Measurements from ENCODE around the gene PDZRN4.

- TF ChIP-seq, protein P1, sequence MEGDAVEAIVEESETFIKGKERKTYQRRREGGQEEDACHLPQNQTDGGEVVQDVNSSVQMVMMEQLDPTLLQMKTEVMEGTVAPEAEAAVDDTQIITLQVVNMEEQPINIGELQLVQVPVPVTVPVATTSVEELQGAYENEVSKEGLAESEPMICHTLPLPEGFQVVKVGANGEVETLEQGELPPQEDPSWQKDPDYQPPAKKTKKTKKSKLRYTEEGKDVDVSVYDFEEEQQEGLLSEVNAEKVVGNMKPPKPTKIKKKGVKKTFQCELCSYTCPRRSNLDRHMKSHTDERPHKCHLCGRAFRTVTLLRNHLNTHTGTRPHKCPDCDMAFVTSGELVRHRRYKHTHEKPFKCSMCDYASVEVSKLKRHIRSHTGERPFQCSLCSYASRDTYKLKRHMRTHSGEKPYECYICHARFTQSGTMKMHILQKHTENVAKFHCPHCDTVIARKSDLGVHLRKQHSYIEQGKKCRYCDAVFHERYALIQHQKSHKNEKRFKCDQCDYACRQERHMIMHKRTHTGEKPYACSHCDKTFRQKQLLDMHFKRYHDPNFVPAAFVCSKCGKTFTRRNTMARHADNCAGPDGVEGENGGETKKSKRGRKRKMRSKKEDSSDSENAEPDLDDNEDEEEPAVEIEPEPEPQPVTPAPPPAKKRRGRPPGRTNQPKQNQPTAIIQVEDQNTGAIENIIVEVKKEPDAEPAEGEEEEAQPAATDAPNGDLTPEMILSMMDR (IDR thresholded peaks at IDR 0.05; ENCODE audit: extremely low read depth in 1 of 2, insufficient read depth in 1 of 2, low read depth in 1 of 2, low read length in 2 of 2), result no peak
- no peak for TF ChIP-seq POLR2AphosphoS5 (IDR thresholded peaks at IDR 0.05; ENCODE audit: insufficient read depth, low read depth, low read length)
Observed at GRCh38 chr12:41436076-41436475, 248.0 kb downstream of the PDZRN4 start.
